SK-N-SH (cell line): Measurements from ENCODE around the gene DSG1. TPM values are rescaled to one million over a fixed set of nuclear protein-coding genes. Genes with fewer than 3 reads are reported as not detected.

Experiments
- CTCF ChIA-PET: fragments of 300-600, 350-600 bp; formaldehyde crosslinking; extraction: SDS; loops from one replicate; lab custom pipeline; 2021; lab: Yijun Ruan, JAX
- POLR2A ChIA-PET: fragments of 350-600 bp; sonication (Branson Sonifier 250); formaldehyde crosslinking; extraction: SDS; loops from one replicate; lab custom pipeline; 2020; ENCODE audit warnings: antibody characterized with exemption, inconsistent platforms; lab: Yijun Ruan, JAX
- DNase-seq: peaks from one replicate; pipeline ENCODE4 v3.0.0; 2012
- H2AFZ ChIP-seq: fragments of 200-600 bp; sonication (generic); 2 replicates; pipeline ENCODE4 v1.8.1; 2016; ENCODE audit warnings: antibody characterized with exemption, mild to moderate bottlenecking, low read depth
- H3F3A ChIP-seq: fragments of 200-600 bp; sonication (generic); replicated peaks from 2 replicates; pipeline ENCODE3; 2016; ENCODE audit warnings: antibody characterized with exemption, mild to moderate bottlenecking; ENCODE audit not compliant: insufficient read depth
- H3K27ac ChIP-seq, 2 experiments: fragments of 200-500 bp in 1 of 2; fragments of 200-600 bp in 1 of 2; sonication (Bioruptor generic) in 1 of 2; sonication (generic), shearing (Covaris generic) in 1 of 2; 2 replicates each; pipeline versions ENCODE4 v1.5.1 to v1.6.1; 2014 to 2016; ENCODE audit warnings: low read depth in 2 of 2, inconsistent platforms in 1 of 2, low read length in 1 of 2, mild to moderate bottlenecking in 1 of 2, mixed read lengths in 1 of 2
- H3K27me3 ChIP-seq: fragments of 200-600 bp; sonication (generic), shearing (Covaris generic); 2 replicates; pipeline ENCODE4 v1.6.1; 2016; ENCODE audit warnings: mixed run types; ENCODE audit not compliant: insufficient read depth
- H3K36me3 ChIP-seq, 2 experiments: fragments of 200-500 bp in 1 of 2; fragments of 200-600 bp in 1 of 2; sonication (Bioruptor generic) in 1 of 2; sonication (generic) in 1 of 2; replicated peaks in 1 of 2; 2 replicates each; pipeline versions ENCODE3 to v1.5.1; 2014 to 2016; ENCODE audit warnings: low read length in 1 of 2, mild to moderate bottlenecking in 1 of 2; ENCODE audit not compliant: insufficient read depth in 2 of 2, control insufficient read depth in 1 of 2
- H3K4me1 ChIP-seq, 2 experiments: fragments of 200-500 bp in 1 of 2; fragments of 200-600 bp in 1 of 2; sonication (Bioruptor generic) in 1 of 2; sonication (generic), shearing (Covaris generic) in 1 of 2; 2 replicates each; pipeline versions ENCODE4 v1.5.1 to v1.6.1; 2014 to 2016; ENCODE audit warnings: low read depth in 1 of 2, low read length in 1 of 2, mixed run types in 1 of 2; ENCODE audit not compliant: insufficient read depth in 2 of 2, control insufficient read depth in 1 of 2
- H3K4me2 ChIP-seq: fragments of 200-600 bp; sonication (generic), shearing (Covaris generic); 2 replicates; pipeline ENCODE4 v1.6.1; 2017; ENCODE audit warnings: mixed run types
- H3K4me3 ChIP-seq, 2 experiments: fragments of 200-500 bp in 1 of 2; fragments of 200-600 bp in 1 of 2; sonication (Bioruptor generic) in 1 of 2; sonication (generic), shearing (Covaris generic) in 1 of 2; 2 replicates each; pipeline versions ENCODE4 v1.5.1 to v1.8.1; 2014 to 2016; ENCODE audit warnings: low read depth in 2 of 2, inconsistent platforms in 1 of 2, low read length in 1 of 2, mild to moderate bottlenecking in 1 of 2, mixed read lengths in 1 of 2, moderate library complexity in 1 of 2
- H3K79me2 ChIP-seq: fragments of 200-600 bp; sonication (generic); 2 replicates; pipeline ENCODE4 v1.8.1; 2017; ENCODE audit warnings: mild to moderate bottlenecking; ENCODE audit not compliant: insufficient read depth
- H3K9ac ChIP-seq: fragments of 200-600 bp; sonication (generic); 2 replicates; pipeline ENCODE4 v1.6.1; 2017; ENCODE audit warnings: mixed run types
- H3K9me2 ChIP-seq: fragments of 200-600 bp; sonication (generic); 2 replicates; pipeline ENCODE4 v1.6.1; 2017; ENCODE audit warnings: mixed run types
- H3K9me3 ChIP-seq: fragments of 200-600 bp; sonication (generic); 2 replicates; pipeline ENCODE4 v1.6.1; 2017; ENCODE audit warnings: mixed run types, mild to moderate bottlenecking, moderate library complexity
- H4K20me1 ChIP-seq: fragments of 200-600 bp; sonication (generic); 2 replicates; pipeline ENCODE4 v1.6.1; 2017; ENCODE audit warnings: mild to moderate bottlenecking, mixed run types; ENCODE audit not compliant: insufficient read depth
- ELF1 ChIP-seq: IDR thresholded peaks from 2 replicates; pipeline ENCODE4 v1.4.0; 2012
- EP300 ChIP-seq, 2 experiments: IDR thresholded peaks; 2 replicates each; pipeline versions ENCODE4 v1.4.0 to v1.6.1; 2012; ENCODE audit warnings: borderline replicate concordance in 1 of 2, low read depth in 1 of 2, low read length in 1 of 2
- EZH2phosphoT487 ChIP-seq: fragments of 200-600 bp; sonication (generic); IDR thresholded peaks from 2 replicates; pipeline ENCODE4 v1.6.1; 2017; ENCODE audit warnings: low read depth, mixed run types, mild to moderate bottlenecking, antibody characterized with exemption, moderate library complexity, borderline replicate concordance
- GABPA ChIP-seq: IDR thresholded peaks from 2 replicates; pipeline ENCODE4 v1.4.0; 2012; ENCODE audit warnings: low read depth, mild to moderate bottlenecking
- MAX ChIP-seq: IDR thresholded peaks from 2 replicates; pipeline ENCODE4 v1.4.0; 2012; ENCODE audit warnings: low read depth
- MEF2A ChIP-seq: IDR thresholded peaks from 2 replicates; pipeline ENCODE4 v1.4.0; 2012; ENCODE audit warnings: low read depth, borderline replicate concordance
- NFIC ChIP-seq: IDR thresholded peaks from 2 replicates; pipeline ENCODE4 v1.4.0; 2012; ENCODE audit warnings: borderline replicate concordance
- NRF1 ChIP-seq: IDR thresholded peaks from 2 replicates; pipeline ENCODE4 v1.6.1; 2012; ENCODE audit warnings: low read depth, mild to moderate bottlenecking, low read length
- POLR2AphosphoS5 ChIP-seq: IDR thresholded peaks from 2 replicates; pipeline ENCODE4 v1.6.1; 2012; ENCODE audit warnings: low read depth, low read length
- RFX5 ChIP-seq: IDR thresholded peaks from 2 replicates; pipeline ENCODE4 v1.6.1; 2012; ENCODE audit warnings: mild to moderate bottlenecking, improper control_type of control experiment, low read length
- RXRA ChIP-seq: IDR thresholded peaks from 2 replicates; pipeline ENCODE4 v1.4.0; 2012; ENCODE audit warnings: low read depth, mild to moderate bottlenecking, borderline replicate concordance
- SIN3A ChIP-seq: IDR thresholded peaks from 2 replicates; pipeline ENCODE4 v1.6.1; 2012; ENCODE audit warnings: low read depth, mild to moderate bottlenecking, low read length, moderate library complexity, borderline replicate concordance
- SMC3 ChIP-seq: IDR thresholded peaks from 2 replicates; pipeline ENCODE4 v1.6.1; 2012; ENCODE audit warnings: low read depth, low read length, improper control_type of control experiment
- TAF1 ChIP-seq: IDR thresholded peaks from 2 replicates; pipeline ENCODE4 v1.6.1; 2012; ENCODE audit warnings: low read depth, mild to moderate bottlenecking, low read length, moderate library complexity, borderline replicate concordance
- YY1 ChIP-seq: IDR thresholded peaks from 2 replicates; pipeline ENCODE4 v1.4.0; 2012; ENCODE audit warnings: low read depth, mild to moderate bottlenecking
- ZBTB33 ChIP-seq: IDR thresholded peaks from 2 replicates; pipeline ENCODE4 v1.4.0; 2012; ENCODE audit warnings: low read depth, borderline replicate concordance
- WGBS: methylation state at CpG from one replicate; pipeline ENCODE4 v1.1.6; 2017; ENCODE audit warnings: low lambda C conversion rate; 5-methylcytosine and 5-hydroxymethylcytosine counted together
- polyA plus RNA-seq, 3 experiments: library from polyadenylated mRNA; depleted of rRNA; stranded (reverse); fragments of >200 nt; gene quantifications; 2 replicates each; pipeline ENCODE4 v1.2.3, GENCODE V29; 2012
- TF ChIP-seq, protein P1 (sequence below): fragments of 150-350 bp; IDR thresholded peaks from 2 replicates; pipeline ENCODE4 v1.6.1; 2016; ENCODE audit warnings: mild to moderate bottlenecking, low read depth, low read length
- TF ChIP-seq, protein P2 (sequence below): fragments of 150-350 bp; IDR thresholded peaks from 2 replicates; pipeline ENCODE4 v1.6.1; 2017; ENCODE audit warnings: antibody characterized with exemption, low read length, low read depth, borderline replicate concordance
- TF ChIP-seq, protein P3 (sequence below): fragments of 200-600 bp; sonication (generic); IDR thresholded peaks from 2 replicates; pipeline ENCODE4 v1.6.1; 2017; ENCODE audit warnings: antibody characterized with exemption, mild to moderate bottlenecking, moderate library complexity

Gene DSG1
- polyA plus RNA-seq, 1 of the 3 experiments (the other 2 are of a cell fraction) = not detected

- H3K9ac ChIP-seq = no peak overlapping the region
- no peak for DNase-seq
- TF ChIP-seq ELF1 = no peak
- no peak for TF ChIP-seq GABPA
- TF ChIP-seq TAF1 = no peak
- TF ChIP-seq YY1 = no peak
- POLR2A ChIA-PET = no interaction called here
- H3K27me3 ChIP-seq = no peaks in the 10 kb centered on the region
- 4% methylated on average over 2 of the region's 2 CpGs for WGBS
- H3K36me3 ChIP-seq = no peaks in the 10 kb centered on the region
- no peak overlapping the region for H3K4me2 ChIP-seq
- no peaks in the 10 kb centered on the region for H3K9me2 ChIP-seq
- no peak overlapping the region for H3K4me3 ChIP-seq
- no peaks in the 10 kb centered on the region for H4K20me1 ChIP-seq
- H3K9me3 ChIP-seq = no peaks in the 10 kb centered on the region
- no peak overlapping the region for H3K27ac ChIP-seq
- H3K4me1 ChIP-seq = no peaks in the 10 kb centered on the region
- H3K79me2 ChIP-seq = no peaks in the 10 kb centered on the region
- no peaks in the 10 kb centered on the region for H3F3A ChIP-seq
- CTCF ChIA-PET = no interaction called here
- H2AFZ ChIP-seq = no peak overlapping the region
These were observed 20.7 kb upstream of the DSG1 start for GRCh38 chr18:31297248-31297647.

DNA sequence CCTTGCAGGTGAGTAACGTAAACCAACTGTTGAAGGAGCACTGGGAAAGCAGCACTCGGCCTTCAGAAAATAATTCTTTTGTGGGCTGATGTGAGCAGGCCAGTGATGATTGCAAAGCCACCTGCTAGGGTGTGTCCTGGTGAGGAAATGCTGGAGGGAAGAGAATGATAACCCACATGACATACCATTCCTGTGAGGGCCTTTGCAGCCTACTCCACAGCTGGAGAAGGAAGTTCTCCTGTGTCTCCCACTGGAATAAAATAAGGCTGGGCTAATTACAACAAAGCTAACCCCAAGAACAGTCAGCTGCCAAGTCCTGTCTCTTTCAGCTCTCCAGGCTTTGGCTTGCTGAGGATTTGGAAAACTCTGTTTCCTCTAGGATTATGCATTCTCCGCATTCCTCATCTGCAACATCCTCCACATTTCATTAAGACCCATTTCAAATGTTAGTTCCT lies 16.7 kb upstream of the DSG1 start:
- Histone ChIP-seq H3K79me2 (no peaks in the 10 kb centered on the region), H3K9ac (no peak overlapping the region), H4K20me1 (no peaks in the 10 kb centered on the region), H2AFZ (no peak overlapping the region), H3K4me3 (no peak overlapping the region), H3K27me3 (no peaks in the 10 kb centered on the region), H3K36me3 (no peaks in the 10 kb centered on the region), H3K4me2 (no peak overlapping the region), H3K9me2 (no peaks in the 10 kb centered on the region), H3K9me3 (no peaks in the 10 kb centered on the region), H3K27ac (no peak overlapping the region), H3K4me1 (no peaks in the 10 kb centered on the region), H3F3A (no peaks in the 10 kb centered on the region)
- ChIA-PET CTCF (no interaction called here), POLR2A (no interaction called here)
- DNase-seq = no peak
- WGBS = 9% methylated on average over 3 of the region's 3 CpGs
- TF ChIP-seq SIN3A = no peak
- no peak for TF ChIP-seq SMC3
- TF ChIP-seq, protein P1, sequence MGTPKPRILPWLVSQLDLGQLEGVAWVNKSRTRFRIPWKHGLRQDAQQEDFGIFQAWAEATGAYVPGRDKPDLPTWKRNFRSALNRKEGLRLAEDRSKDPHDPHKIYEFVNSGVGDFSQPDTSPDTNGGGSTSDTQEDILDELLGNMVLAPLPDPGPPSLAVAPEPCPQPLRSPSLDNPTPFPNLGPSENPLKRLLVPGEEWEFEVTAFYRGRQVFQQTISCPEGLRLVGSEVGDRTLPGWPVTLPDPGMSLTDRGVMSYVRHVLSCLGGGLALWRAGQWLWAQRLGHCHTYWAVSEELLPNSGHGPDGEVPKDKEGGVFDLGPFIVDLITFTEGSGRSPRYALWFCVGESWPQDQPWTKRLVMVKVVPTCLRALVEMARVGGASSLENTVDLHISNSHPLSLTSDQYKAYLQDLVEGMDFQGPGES = no peak
- no peak for TF ChIP-seq RFX5
- TF ChIP-seq TAF1 = no peak
- TF ChIP-seq ZBTB33 = no peak
- TF ChIP-seq, protein P2, sequence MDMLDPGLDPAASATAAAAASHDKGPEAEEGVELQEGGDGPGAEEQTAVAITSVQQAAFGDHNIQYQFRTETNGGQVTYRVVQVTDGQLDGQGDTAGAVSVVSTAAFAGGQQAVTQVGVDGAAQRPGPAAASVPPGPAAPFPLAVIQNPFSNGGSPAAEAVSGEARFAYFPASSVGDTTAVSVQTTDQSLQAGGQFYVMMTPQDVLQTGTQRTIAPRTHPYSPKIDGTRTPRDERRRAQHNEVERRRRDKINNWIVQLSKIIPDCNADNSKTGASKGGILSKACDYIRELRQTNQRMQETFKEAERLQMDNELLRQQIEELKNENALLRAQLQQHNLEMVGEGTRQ = no peak
- TF ChIP-seq NRF1 = no peak
- no peak for TF ChIP-seq EP300 (IDR thresholded peaks at IDR 0.05; ENCODE audit: borderline replicate concordance in 1 of 2, low read depth in 1 of 2, low read length in 1 of 2)
- no peak for TF ChIP-seq EZH2phosphoT487
- no peak for TF ChIP-seq NFIC
- TF ChIP-seq MEF2A = no peak
- TF ChIP-seq RXRA = no peak
- TF ChIP-seq POLR2AphosphoS5 = no peak
- no peak for TF ChIP-seq MAX
- TF ChIP-seq, protein P3, sequence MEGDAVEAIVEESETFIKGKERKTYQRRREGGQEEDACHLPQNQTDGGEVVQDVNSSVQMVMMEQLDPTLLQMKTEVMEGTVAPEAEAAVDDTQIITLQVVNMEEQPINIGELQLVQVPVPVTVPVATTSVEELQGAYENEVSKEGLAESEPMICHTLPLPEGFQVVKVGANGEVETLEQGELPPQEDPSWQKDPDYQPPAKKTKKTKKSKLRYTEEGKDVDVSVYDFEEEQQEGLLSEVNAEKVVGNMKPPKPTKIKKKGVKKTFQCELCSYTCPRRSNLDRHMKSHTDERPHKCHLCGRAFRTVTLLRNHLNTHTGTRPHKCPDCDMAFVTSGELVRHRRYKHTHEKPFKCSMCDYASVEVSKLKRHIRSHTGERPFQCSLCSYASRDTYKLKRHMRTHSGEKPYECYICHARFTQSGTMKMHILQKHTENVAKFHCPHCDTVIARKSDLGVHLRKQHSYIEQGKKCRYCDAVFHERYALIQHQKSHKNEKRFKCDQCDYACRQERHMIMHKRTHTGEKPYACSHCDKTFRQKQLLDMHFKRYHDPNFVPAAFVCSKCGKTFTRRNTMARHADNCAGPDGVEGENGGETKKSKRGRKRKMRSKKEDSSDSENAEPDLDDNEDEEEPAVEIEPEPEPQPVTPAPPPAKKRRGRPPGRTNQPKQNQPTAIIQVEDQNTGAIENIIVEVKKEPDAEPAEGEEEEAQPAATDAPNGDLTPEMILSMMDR = no peak
